HepG2 (cell line): Measurements from ENCODE around the gene CAPZB. TPM values are rescaled to one million over a fixed set of nuclear protein-coding genes. Genes with fewer than 3 reads are reported as not detected.

Experiments
- ATAC-seq: fragments of 200-7000 bp; cut with Tn5 transposase; 3 replicates; pipeline ENCODE4 v1.9.1; 2020; ENCODE audit warnings: mild to moderate bottlenecking, moderate library complexity
- BruUV-seq: library from RNA; stranded (reverse); fragments of 400-500 nt; replicated peaks from 2 replicates; lab custom pipeline; 2021; lab: Mats Ljungman, UMichigan
- CTCF ChIA-PET: fragments of 300-600 bp; formaldehyde crosslinking; extraction: SDS; loops from one replicate; lab custom pipeline; 2021; ENCODE audit warnings: low total read pairs, inconsistent platforms, low intra/inter-chr PET ratio; lab: Yijun Ruan, JAX
- POLR2A ChIA-PET: fragments of 350-600 bp; sonication (Branson Sonifier 250); formaldehyde crosslinking; loops from one replicate; lab custom pipeline; 2020; ENCODE audit warnings: antibody characterized with exemption, inconsistent platforms; lab: Yijun Ruan, JAX
- DNase-seq: peaks from one replicate; pipeline ENCODE4 v3.0.0-alpha.2; 2015; ENCODE audit warnings: low spot score
- FAIRE-seq: peaks from 3 replicates; lab custom pipeline; 2011; peaks lifted over from hg19 to GRCh38; lab: Jason Lieb, UNC
- H2AFZ ChIP-seq: one replicate; pipeline ENCODE4 v1.6.1; 2011; ENCODE audit warnings: low read length, inconsistent platforms
- H3K27ac ChIP-seq: fragments of 300-600 bp; 3 replicates; pipeline ENCODE4 v1.8.0; 2011; ENCODE audit warnings: mixed run types, mild to moderate bottlenecking, mixed read lengths, low read length, inconsistent platforms; ENCODE audit not compliant: insufficient read depth; ENCODE audit errors: extremely low read length
- H3K27me3 ChIP-seq, 2 experiments: fragments of 200-600 bp in 1 of 2; 2 replicates in 1 of 2; 3 replicates in 1 of 2; pipeline versions ENCODE4 v1.6.0 to v1.8.0; 2011; ENCODE audit warnings: low read length in 2 of 2, mild to moderate bottlenecking in 2 of 2, moderate library complexity in 2 of 2, inconsistent platforms in 1 of 2; ENCODE audit not compliant: insufficient read depth in 2 of 2, control insufficient read depth in 1 of 2
- H3K36me3 ChIP-seq, 2 experiments: fragments of 200-600 bp in 1 of 2; replicated peaks in 1 of 2; 2 replicates in 1 of 2; 3 replicates in 1 of 2; pipeline versions ENCODE4 v1.5.1 to v1.8.0; 2011; ENCODE audit warnings: low read length in 2 of 2, inconsistent platforms in 1 of 2; ENCODE audit not compliant: insufficient read depth in 2 of 2, control insufficient read depth in 1 of 2
- H3K4me1 ChIP-seq: 2 replicates; pipeline ENCODE4 v1.5.1; 2012; ENCODE audit warnings: low read length, inconsistent platforms; ENCODE audit not compliant: insufficient read depth
- H3K4me2 ChIP-seq: 2 replicates; pipeline ENCODE4 v1.6.0; 2011; ENCODE audit warnings: low read depth, low read length, inconsistent platforms
- H3K4me3 ChIP-seq, 3 experiments: fragments of 200-600 bp in 1 of 3; sonication (generic), shearing (Covaris generic) in 1 of 3; replicated peaks in 1 of 3; 2 replicates each; pipeline ENCODE4 v1.5.1; 2011 to 2016; ENCODE audit warnings: low read length in 3 of 3, inconsistent platforms in 2 of 3, low read depth in 2 of 3, mild to moderate bottlenecking in 2 of 3, control low read depth in 1 of 3, mixed read lengths in 1 of 3; ENCODE audit not compliant: insufficient read depth in 1 of 3
- H3K79me2 ChIP-seq: one replicate; pipeline ENCODE4 v1.6.1; 2011; ENCODE audit warnings: low read length, inconsistent platforms; ENCODE audit not compliant: insufficient read depth
- H3K9ac ChIP-seq: 2 replicates; pipeline ENCODE4 v1.6.0; 2011; ENCODE audit warnings: mild to moderate bottlenecking, low read depth, low read length, inconsistent platforms; ENCODE audit not compliant: insufficient read depth
- H3K9me3 ChIP-seq: 2 replicates; pipeline ENCODE4 v1.5.1; 2012; ENCODE audit warnings: mild to moderate bottlenecking, low read length
- H4K20me1 ChIP-seq: 2 replicates; pipeline ENCODE4 v1.6.0; 2011; ENCODE audit warnings: inconsistent platforms, mild to moderate bottlenecking, low read length, moderate library complexity; ENCODE audit not compliant: insufficient read depth
- FOXA1 ChIP-seq, 2 experiments: fragments of 450-650 bp in 1 of 2; sonication (generic) in 1 of 2; formaldehyde crosslinking in 1 of 2; IDR thresholded peaks; 2 replicates each; pipeline versions ENCODE4 v1.4.0 to v1.6.1; 2016 to 2020; ENCODE audit warnings: missing genetic modification reagents in 1 of 2
- KDM2A ChIP-seq: sonication (generic); formaldehyde crosslinking; IDR thresholded peaks from 2 replicates; pipeline ENCODE4 v1.4.0; 2020; ENCODE audit warnings: low read depth, missing genetic modification reagents, borderline replicate concordance
- MXI1 ChIP-seq: IDR thresholded peaks from 3 replicates; pipeline ENCODE4 v1.6.1; 2012; ENCODE audit warnings: low read depth, low read length, inconsistent platforms, borderline replicate concordance
- NFE2 ChIP-seq: sonication (generic); formaldehyde crosslinking; IDR thresholded peaks from 2 replicates; pipeline ENCODE4 v1.4.0; 2020; ENCODE audit warnings: missing genetic modification reagents
- RAD21 ChIP-seq: fragments of 450-650 bp; formaldehyde crosslinking; IDR thresholded peaks from 2 replicates; pipeline ENCODE4 v1.5.0; 2020; ENCODE audit warnings: mild to moderate bottlenecking
- TEAD3 ChIP-seq: optimal IDR thresholded peaks from 2 replicates; pipeline ENCODE3; 2016; ENCODE audit warnings: borderline replicate concordance
- U2AF1 ChIP-seq: fragments of 200-400 bp; formaldehyde crosslinking; optimal IDR thresholded peaks from 2 replicates; pipeline ENCODE3; 2017; ENCODE audit warnings: mild to moderate bottlenecking, low read depth, low read length
- ZNF234 ChIP-seq: sonication (generic); formaldehyde crosslinking; conservative IDR thresholded peaks from 2 replicates; pipeline ENCODE4 v1.5.1; 2020; ENCODE audit warnings: mild to moderate bottlenecking, missing genetic modification reagents
- ZNF34 ChIP-seq: sonication (generic); formaldehyde crosslinking; IDR thresholded peaks from 2 replicates; pipeline ENCODE4 v1.4.0; 2020; ENCODE audit warnings: mild to moderate bottlenecking, missing genetic modification reagents, borderline replicate concordance
- WGBS: methylation state at CpG from one replicate; pipeline ENCODE4 v1.1.6; 2017; ENCODE audit warnings: low lambda C conversion rate; 5-methylcytosine and 5-hydroxymethylcytosine counted together
- in situ Hi-C: cut with HindIII; loops from 2 replicates; pipeline ENCODE4 v1.10.0; 2017; ENCODE audit warnings: low pct_unique_long_range_greater_than_20kb; ENCODE audit not compliant: extremely low pct_ligation_motif_present
- intact Hi-C: fragments of 100-400 bp; cut with micrococcal nuclease; formaldehyde crosslinking; loops from one replicate; pipeline ENCODE4 v1.10.0; 2022; ENCODE audit not compliant: unreplicated experiment
- polyA plus RNA-seq, 8 experiments: library from polyadenylated mRNA; depleted of rRNA in 3 of 8; stranded (reverse) in 7 of 8; unstranded in 1 of 8; fragments of >200 nt; fragmentation: Illumina TruSeq in 4 of 8; extraction: Trizol in 4 of 8; gene quantifications; 2 replicates each; pipeline versions ENCODE4 v1.2.1 to v1.2.3, GENCODE V29; 2011 to 2016; ENCODE audit warnings: low read depth in 4 of 8, missing spikeins in 1 of 8, mixed read lengths in 1 of 8; ENCODE audit not compliant: insufficient read depth in 1 of 8
- total RNA-seq, 5 experiments: library from RNA; depleted of rRNA; stranded (reverse); fragments of >200 nt; fragmentation: Illumina TruSeq; extraction: Trizol; gene quantifications; 2 replicates each; pipeline ENCODE4 v1.2.3, GENCODE V29; 2016; ENCODE audit warnings: low read depth in 1 of 5
- TF ChIP-seq, protein P1 (sequence below): sonication (generic); formaldehyde crosslinking; conservative IDR thresholded peaks from 2 replicates; pipeline ENCODE4 v1.4.0; 2020; ENCODE audit warnings: mild to moderate bottlenecking, missing genetic modification reagents, moderate library complexity
- TF ChIP-seq, protein P2 (sequence below): sonication (generic); formaldehyde crosslinking; IDR thresholded peaks from 2 replicates; pipeline ENCODE4 v1.5.0; 2020; ENCODE audit warnings: mild to moderate bottlenecking, missing genetic modification reagents, moderate library complexity
- TF ChIP-seq, protein P3 (sequence below): sonication (generic); formaldehyde crosslinking; IDR thresholded peaks from 2 replicates; pipeline ENCODE4 v1.4.0; 2020; ENCODE audit warnings: missing genetic modification reagents
- TF ChIP-seq, protein P4 (sequence below): sonication (generic); formaldehyde crosslinking; IDR thresholded peaks from 2 replicates; pipeline ENCODE4 v1.5.0; 2020; ENCODE audit warnings: missing genetic modification reagents, mild to moderate bottlenecking, borderline replicate concordance
- TF ChIP-seq, protein P5 (sequence below), 2 experiments: sonication (generic) in 1 of 2; formaldehyde crosslinking in 1 of 2; IDR thresholded peaks; 2 replicates each; pipeline versions ENCODE4 v1.5.1 to v1.6.1; 2011 to 2020; ENCODE audit warnings: borderline replicate concordance in 1 of 2, low read depth in 1 of 2, low read length in 1 of 2, mild to moderate bottlenecking in 1 of 2, missing genetic modification reagents in 1 of 2, moderate library complexity in 1 of 2

Gene CAPZB
- total and polyA plus RNA-seq, 2 of the 13 experiments (the other 11 are each of a cell fraction or from before 2014, with no cell fraction given) = 58.9 to 76.9 TPM

DNA sequence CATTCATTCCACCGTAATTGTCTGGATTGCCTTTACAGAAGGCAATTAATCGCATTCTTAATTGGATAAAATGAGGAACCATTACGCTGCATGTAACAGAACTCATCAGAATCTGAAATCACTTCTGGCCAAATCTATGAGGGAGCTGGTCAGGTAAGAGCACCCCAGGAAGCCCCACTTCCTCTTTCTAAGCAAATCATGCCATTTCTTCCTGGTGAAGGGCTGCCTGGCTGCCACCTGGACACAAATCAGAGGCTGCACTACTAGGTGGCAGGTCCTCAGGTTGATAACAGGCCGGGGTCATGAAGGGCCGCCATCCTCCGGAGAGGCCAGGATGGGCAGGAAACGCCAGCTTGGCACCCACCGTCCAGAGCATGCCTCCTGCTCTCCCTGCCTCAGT is 73.7 kb downstream of the CAPZB start (continued):
- TF ChIP-seq, protein P1, sequence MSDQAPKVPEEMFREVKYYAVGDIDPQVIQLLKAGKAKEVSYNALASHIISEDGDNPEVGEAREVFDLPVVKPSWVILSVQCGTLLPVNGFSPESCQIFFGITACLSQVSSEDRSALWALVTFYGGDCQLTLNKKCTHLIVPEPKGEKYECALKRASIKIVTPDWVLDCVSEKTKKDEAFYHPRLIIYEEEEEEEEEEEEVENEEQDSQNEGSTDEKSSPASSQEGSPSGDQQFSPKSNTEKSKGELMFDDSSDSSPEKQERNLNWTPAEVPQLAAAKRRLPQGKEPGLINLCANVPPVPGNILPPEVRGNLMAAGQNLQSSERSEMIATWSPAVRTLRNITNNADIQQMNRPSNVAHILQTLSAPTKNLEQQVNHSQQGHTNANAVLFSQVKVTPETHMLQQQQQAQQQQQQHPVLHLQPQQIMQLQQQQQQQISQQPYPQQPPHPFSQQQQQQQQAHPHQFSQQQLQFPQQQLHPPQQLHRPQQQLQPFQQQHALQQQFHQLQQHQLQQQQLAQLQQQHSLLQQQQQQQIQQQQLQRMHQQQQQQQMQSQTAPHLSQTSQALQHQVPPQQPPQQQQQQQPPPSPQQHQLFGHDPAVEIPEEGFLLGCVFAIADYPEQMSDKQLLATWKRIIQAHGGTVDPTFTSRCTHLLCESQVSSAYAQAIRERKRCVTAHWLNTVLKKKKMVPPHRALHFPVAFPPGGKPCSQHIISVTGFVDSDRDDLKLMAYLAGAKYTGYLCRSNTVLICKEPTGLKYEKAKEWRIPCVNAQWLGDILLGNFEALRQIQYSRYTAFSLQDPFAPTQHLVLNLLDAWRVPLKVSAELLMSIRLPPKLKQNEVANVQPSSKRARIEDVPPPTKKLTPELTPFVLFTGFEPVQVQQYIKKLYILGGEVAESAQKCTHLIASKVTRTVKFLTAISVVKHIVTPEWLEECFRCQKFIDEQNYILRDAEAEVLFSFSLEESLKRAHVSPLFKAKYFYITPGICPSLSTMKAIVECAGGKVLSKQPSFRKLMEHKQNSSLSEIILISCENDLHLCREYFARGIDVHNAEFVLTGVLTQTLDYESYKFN = no peak
- no peak for TF ChIP-seq KDM2A (CRISPR knock-in tag)
- no peak for TF ChIP-seq MXI1
- no peak for TF ChIP-seq TEAD3 (CRISPR knock-in tag)
- no peak for TF ChIP-seq ZNF234 (CRISPR knock-in tag)
- TF ChIP-seq U2AF1 = no peak

DNA sequence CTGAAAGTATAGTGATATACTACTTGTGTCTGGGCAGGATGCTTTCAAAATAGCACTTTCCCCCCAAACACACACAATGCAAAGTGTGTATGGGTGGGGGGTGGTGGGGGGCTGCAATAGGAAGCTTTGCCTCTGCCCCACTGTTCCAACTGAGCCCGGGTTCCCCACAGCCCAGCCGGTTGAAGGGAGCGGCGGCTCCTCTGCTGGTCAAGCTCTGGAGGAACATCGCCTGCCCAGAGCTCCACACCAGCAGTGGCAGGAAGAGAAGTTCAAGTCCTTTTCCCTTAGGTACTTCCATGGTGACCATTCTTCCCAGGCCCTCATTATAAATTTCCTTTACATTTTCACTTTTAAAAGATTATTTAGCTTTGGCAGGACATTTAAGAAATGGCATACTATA is 74.9 kb downstream of the CAPZB start:
- intact Hi-C loops = no loop called here
- peak; percentile 89 for ATAC-seq
- TF ChIP-seq ZNF34 (no peak), NFE2 (no peak), RAD21 (peak; percentile 30; the same call in 1 of the 2 replicates), FOXA1 (IDR thresholded peaks at IDR 0.05) (no peak), FOXA1 (CRISPR knock-in tag; IDR thresholded peaks at IDR 0.05) (no peak)
- TF ChIP-seq, protein P2, sequence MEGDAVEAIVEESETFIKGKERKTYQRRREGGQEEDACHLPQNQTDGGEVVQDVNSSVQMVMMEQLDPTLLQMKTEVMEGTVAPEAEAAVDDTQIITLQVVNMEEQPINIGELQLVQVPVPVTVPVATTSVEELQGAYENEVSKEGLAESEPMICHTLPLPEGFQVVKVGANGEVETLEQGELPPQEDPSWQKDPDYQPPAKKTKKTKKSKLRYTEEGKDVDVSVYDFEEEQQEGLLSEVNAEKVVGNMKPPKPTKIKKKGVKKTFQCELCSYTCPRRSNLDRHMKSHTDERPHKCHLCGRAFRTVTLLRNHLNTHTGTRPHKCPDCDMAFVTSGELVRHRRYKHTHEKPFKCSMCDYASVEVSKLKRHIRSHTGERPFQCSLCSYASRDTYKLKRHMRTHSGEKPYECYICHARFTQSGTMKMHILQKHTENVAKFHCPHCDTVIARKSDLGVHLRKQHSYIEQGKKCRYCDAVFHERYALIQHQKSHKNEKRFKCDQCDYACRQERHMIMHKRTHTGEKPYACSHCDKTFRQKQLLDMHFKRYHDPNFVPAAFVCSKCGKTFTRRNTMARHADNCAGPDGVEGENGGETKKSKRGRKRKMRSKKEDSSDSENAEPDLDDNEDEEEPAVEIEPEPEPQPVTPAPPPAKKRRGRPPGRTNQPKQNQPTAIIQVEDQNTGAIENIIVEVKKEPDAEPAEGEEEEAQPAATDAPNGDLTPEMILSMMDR (CRISPR knock-in tag) = peak; percentile 33
- TF ChIP-seq, protein P3, sequence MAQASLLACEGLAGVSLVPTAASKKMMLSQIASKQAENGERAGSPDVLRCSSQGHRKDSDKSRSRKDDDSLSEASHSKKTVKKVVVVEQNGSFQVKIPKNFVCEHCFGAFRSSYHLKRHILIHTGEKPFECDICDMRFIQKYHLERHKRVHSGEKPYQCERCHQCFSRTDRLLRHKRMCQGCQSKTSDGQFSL = 0 out of 2 replicates have a peak, but pooled peaks have one; percentile 37
- TF ChIP-seq, protein P4, sequence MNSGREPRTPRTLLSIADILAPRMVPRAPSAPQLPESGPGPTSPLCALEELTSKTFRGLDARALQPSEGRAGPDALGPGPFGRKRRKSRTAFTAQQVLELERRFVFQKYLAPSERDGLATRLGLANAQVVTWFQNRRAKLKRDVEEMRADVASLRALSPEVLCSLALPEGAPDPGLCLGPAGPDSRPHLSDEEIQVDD (CRISPR knock-in tag) = no peak
- TF ChIP-seq, protein P5, sequence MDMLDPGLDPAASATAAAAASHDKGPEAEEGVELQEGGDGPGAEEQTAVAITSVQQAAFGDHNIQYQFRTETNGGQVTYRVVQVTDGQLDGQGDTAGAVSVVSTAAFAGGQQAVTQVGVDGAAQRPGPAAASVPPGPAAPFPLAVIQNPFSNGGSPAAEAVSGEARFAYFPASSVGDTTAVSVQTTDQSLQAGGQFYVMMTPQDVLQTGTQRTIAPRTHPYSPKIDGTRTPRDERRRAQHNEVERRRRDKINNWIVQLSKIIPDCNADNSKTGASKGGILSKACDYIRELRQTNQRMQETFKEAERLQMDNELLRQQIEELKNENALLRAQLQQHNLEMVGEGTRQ (IDR thresholded peaks at IDR 0.05; ENCODE audit: low read depth, low read length) = no peak
- TF ChIP-seq, protein P5 (CRISPR knock-in tag; IDR thresholded peaks at IDR 0.05; ENCODE audit: borderline replicate concordance) = no peak

More for the DNA sequence above, 74.9 kb downstream of the CAPZB start:
- in situ Hi-C loops = no loop called here
- FAIRE-seq (peak; percentile 28), DNase-seq (no peak)
- 32% methylated on average over 5 of the region's 5 CpGs for WGBS
- CTCF ChIA-PET = no interaction called here
- Histone ChIP-seq H3K4me2 (peak overlapping the region; percentile 74), H3K9me3 (no peaks in the 10 kb centered on the region), H3K27me3 (no peaks in the 10 kb centered on the region), H3K79me2 (peaks cover 39% of the 10 kb centered on the region), H3K4me1 (peaks cover 70% of the 10 kb centered on the region), H4K20me1 (peaks cover 6% of the 10 kb centered on the region; the same call in 1 of the 2 replicates), H3K4me3 (peak overlapping the region in 2 of 3 experiments; percentile 7 to 26; a peak in 1 of 6 replicates), H3K36me3 (peaks cover 1 to 19% of the 10 kb centered on the region in 2 experiments; a peak in 3 of 5 replicates), H3K9ac (peak overlapping the region; percentile 40; the same call in 1 of the 2 replicates), H3K27ac (peak overlapping the region; percentile 68), H2AFZ (no peak overlapping the region)
- POLR2A ChIA-PET = interaction anchor here (1.1 to 2.1 kb wide), 10 partner anchors 8 to 186 kb away, joined by 3 to 11 read pairs (median 4); partner anchors contain the start of genes CAPZB and SLC66A1
- BruUV-seq = no TSS peak
